ENCODE data around the gene P2RX5.
A peak's percentile ranks its signal among the peaks of the same experiment; 100 is the strongest.
"Not testable (repeated sequence)": the region's sequence is repeated elsewhere in the genome, so short reads cannot be mapped to it uniquely, and the experiment has no call there.

Gene P2RX5

GRCh38 chr17:3735515-3735914 is 39.6 kb upstream of the P2RX5 start:
- no peak overlapping the region for H3K4me3 ChIP-seq (ENCODE audit: low read depth, low read length)
- no peak for DNase-seq (ENCODE audit: low read depth)
- TF ChIP-seq CTCF (IDR thresholded peaks at IDR 0.05; ENCODE audit: control insufficient read depth, extremely low read depth, insufficient read depth) = no peak

- not testable (repeated sequence) for DNase-seq (ENCODE audit: low read depth); H3K4me3 ChIP-seq (ENCODE audit: low read depth, low read length)
Observed at GRCh38 chr17:3734911-3735276, 38.9 kb upstream of the P2RX5 start.

GRCh38 chr17:3732210-3732621 is 36.3 kb upstream of the P2RX5 start:
- H3K4me3 ChIP-seq (ENCODE audit: low read depth, low read length) = no peak overlapping the region
- no peak for DNase-seq (ENCODE audit: low read depth)

GRCh38 chr17:3730881-3731429 is 35.0 kb upstream of the P2RX5 start:
- TF ChIP-seq CTCF (IDR thresholded peaks at IDR 0.05; ENCODE audit: control insufficient read depth, extremely low read depth, insufficient read depth) = no peak
- no peak for DNase-seq (ENCODE audit: low read depth)
- H3K4me3 ChIP-seq (ENCODE audit: low read depth, low read length) = no peak overlapping the region

More at GRCh38 chr17:3732210-3732621, 36.3 kb upstream of the P2RX5 start:
- peak; percentile 22; the same call in 1 of the 2 replicates for TF ChIP-seq CTCF (IDR thresholded peaks at IDR 0.05; ENCODE audit: control insufficient read depth, extremely low read depth, insufficient read depth)

- no peak for DNase-seq (ENCODE audit: low read depth)
- H3K4me3 ChIP-seq (ENCODE audit: low read depth, low read length) = no peak overlapping the region
- no peak for TF ChIP-seq CTCF (IDR thresholded peaks at IDR 0.05; ENCODE audit: control insufficient read depth, extremely low read depth, insufficient read depth)
Observed at GRCh38 chr17:3729881-3730280, 33.9 kb upstream of the P2RX5 start.

GRCh38 chr17:3728099-3728498 is 32.1 kb upstream of the P2RX5 start:
- not testable (repeated sequence) for DNase-seq (ENCODE audit: low read depth); H3K4me3 ChIP-seq (ENCODE audit: low read depth, low read length)

- no peak for TF ChIP-seq CTCF (IDR thresholded peaks at IDR 0.05; ENCODE audit: control insufficient read depth, extremely low read depth, insufficient read depth)
- DNase-seq (ENCODE audit: low read depth) = no peak
- H3K4me3 ChIP-seq (ENCODE audit: low read depth, low read length) = no peak overlapping the region
Observed at GRCh38 chr17:3727041-3727440, 31.1 kb upstream of the P2RX5 start.

- no peak for DNase-seq (ENCODE audit: low read depth)
- TF ChIP-seq CTCF (IDR thresholded peaks at IDR 0.05; ENCODE audit: control insufficient read depth, extremely low read depth, insufficient read depth) = no peak
- peak overlapping the region; percentile 84 for H3K4me3 ChIP-seq (ENCODE audit: low read depth, low read length)
Observed at GRCh38 chr17:3724378-3725077, 28.6 kb upstream of the P2RX5 start.

Measured in LNCaP clone FGC (cell line).